ENCODE measurements around the gene OXT.
A peak's percentile ranks its signal among the peaks of the same experiment; 100 is the strongest.

OXT gene

GRCh38 chr20:3101251-3101650 is 29.8 kb downstream of the OXT start:
- Histone ChIP-seq H3K27me3 (replicated peaks; ENCODE audit: control insufficient read depth, insufficient read depth, low read length, poor library complexity, severe bottlenecking) (no peaks in the 10 kb centered on the region), H3K4me1 (ENCODE audit: control insufficient read depth, insufficient read depth, low read length, poor library complexity, severe bottlenecking) (peaks cover 8% of the 10 kb centered on the region), H3K9me3 (ENCODE audit: control insufficient read depth, low read length) (no peaks in the 10 kb centered on the region), H3K27ac (ENCODE audit: insufficient read depth, low read length, poor library complexity, severe bottlenecking) (no peak overlapping the region), H3K36me3 (ENCODE audit: control insufficient read depth, insufficient read depth, low read length) (no peaks in the 10 kb centered on the region), H3K4me3 (ENCODE audit: insufficient read depth, low read depth, low read length, poor library complexity, severe bottlenecking) (no peak overlapping the region)
- DNase-seq: no peak

- Histone ChIP-seq H3K4me3 (ENCODE audit: insufficient read depth, low read depth, low read length, poor library complexity, severe bottlenecking) (no peak overlapping the region), H3K4me1 (ENCODE audit: control insufficient read depth, insufficient read depth, low read length, poor library complexity, severe bottlenecking) (peaks cover 8% of the 10 kb centered on the region), H3K36me3 (ENCODE audit: control insufficient read depth, insufficient read depth, low read length) (peaks cover 3% of the 10 kb centered on the region), H3K9me3 (ENCODE audit: control insufficient read depth, low read length) (no peaks in the 10 kb centered on the region), H3K27ac (ENCODE audit: insufficient read depth, low read length, poor library complexity, severe bottlenecking) (no peak overlapping the region), H3K27me3 (replicated peaks; ENCODE audit: control insufficient read depth, insufficient read depth, low read length, poor library complexity, severe bottlenecking) (no peaks in the 10 kb centered on the region)
- DNase-seq: peak in 2 of 3 donors; percentile 16 to 24
Measured at GRCh38 chr20:3101737-3102574, 30.5 kb downstream of the OXT start.

- no peaks in the 10 kb centered on the region for H3K9me3 ChIP-seq (ENCODE audit: control insufficient read depth, low read length)
- peaks cover 7% of the 10 kb centered on the region for H3K36me3 ChIP-seq (ENCODE audit: control insufficient read depth, insufficient read depth, low read length)
- H3K4me1 ChIP-seq (ENCODE audit: control insufficient read depth, insufficient read depth, low read length, poor library complexity, severe bottlenecking): peaks cover 8% of the 10 kb centered on the region
- no peak overlapping the region for H3K27ac ChIP-seq (ENCODE audit: insufficient read depth, low read length, poor library complexity, severe bottlenecking)
- no peak overlapping the region for H3K4me3 ChIP-seq (ENCODE audit: insufficient read depth, low read depth, low read length, poor library complexity, severe bottlenecking)
- H3K27me3 ChIP-seq (replicated peaks; ENCODE audit: control insufficient read depth, insufficient read depth, low read length, poor library complexity, severe bottlenecking): no peaks in the 10 kb centered on the region
- no peak for DNase-seq
Measured at GRCh38 chr20:3102575-3103368, 31.4 kb downstream of the OXT start.

GRCh38 chr20:3103369-3104032 is 32.1 kb downstream of the OXT start:
- Histone ChIP-seq H3K27me3 (replicated peaks; ENCODE audit: control insufficient read depth, insufficient read depth, low read length, poor library complexity, severe bottlenecking) (no peaks in the 10 kb centered on the region), H3K36me3 (ENCODE audit: control insufficient read depth, insufficient read depth, low read length) (peaks cover 8% of the 10 kb centered on the region), H3K4me1 (ENCODE audit: control insufficient read depth, insufficient read depth, low read length, poor library complexity, severe bottlenecking) (peaks cover 8% of the 10 kb centered on the region), H3K9me3 (ENCODE audit: control insufficient read depth, low read length) (no peaks in the 10 kb centered on the region), H3K27ac (ENCODE audit: insufficient read depth, low read length, poor library complexity, severe bottlenecking) (no peak overlapping the region), H3K4me3 (ENCODE audit: insufficient read depth, low read depth, low read length, poor library complexity, severe bottlenecking) (no peak overlapping the region)
- DNase-seq: no peak

- H3K27me3 ChIP-seq (replicated peaks; ENCODE audit: control insufficient read depth, insufficient read depth, low read length, poor library complexity, severe bottlenecking): no peaks in the 10 kb centered on the region
Measured at GRCh38 chr20:3105256-3106137, 34.1 kb downstream of the OXT start.

GRCh38 chr20:3106185-3106584 is 34.8 kb downstream of the OXT start:
- no peak overlapping the region for H3K27ac ChIP-seq (ENCODE audit: insufficient read depth, low read length, poor library complexity, severe bottlenecking)
- DNase-seq: no peak
- H3K4me1 ChIP-seq (ENCODE audit: control insufficient read depth, insufficient read depth, low read length, poor library complexity, severe bottlenecking): peaks cover 8% of the 10 kb centered on the region
- H3K9me3 ChIP-seq (ENCODE audit: control insufficient read depth, low read length): no peaks in the 10 kb centered on the region
- no peak overlapping the region for H3K4me3 ChIP-seq (ENCODE audit: insufficient read depth, low read depth, low read length, poor library complexity, severe bottlenecking)
- H3K36me3 ChIP-seq (ENCODE audit: control insufficient read depth, insufficient read depth, low read length): peaks cover 27% of the 10 kb centered on the region
- no peaks in the 10 kb centered on the region for H3K27me3 ChIP-seq (replicated peaks; ENCODE audit: control insufficient read depth, insufficient read depth, low read length, poor library complexity, severe bottlenecking)

More at GRCh38 chr20:3105256-3106137, 34.1 kb downstream of the OXT start:
- Histone ChIP-seq H3K27ac (ENCODE audit: insufficient read depth, low read length, poor library complexity, severe bottlenecking) (no peak overlapping the region), H3K9me3 (ENCODE audit: control insufficient read depth, low read length) (no peaks in the 10 kb centered on the region), H3K36me3 (ENCODE audit: control insufficient read depth, insufficient read depth, low read length) (peaks cover 27% of the 10 kb centered on the region), H3K4me1 (ENCODE audit: control insufficient read depth, insufficient read depth, low read length, poor library complexity, severe bottlenecking) (peaks cover 8% of the 10 kb centered on the region), H3K4me3 (ENCODE audit: insufficient read depth, low read depth, low read length, poor library complexity, severe bottlenecking) (no peak overlapping the region)
- DNase-seq: no peak

- Histone ChIP-seq H3K27me3 (replicated peaks; ENCODE audit: control insufficient read depth, insufficient read depth, low read length, poor library complexity, severe bottlenecking) (no peaks in the 10 kb centered on the region), H3K36me3 (ENCODE audit: control insufficient read depth, insufficient read depth, low read length) (peaks cover 27% of the 10 kb centered on the region), H3K4me3 (ENCODE audit: insufficient read depth, low read depth, low read length, poor library complexity, severe bottlenecking) (no peak overlapping the region), H3K9me3 (ENCODE audit: control insufficient read depth, low read length) (no peaks in the 10 kb centered on the region), H3K27ac (ENCODE audit: insufficient read depth, low read length, poor library complexity, severe bottlenecking) (no peak overlapping the region), H3K4me1 (ENCODE audit: control insufficient read depth, insufficient read depth, low read length, poor library complexity, severe bottlenecking) (peaks cover 5% of the 10 kb centered on the region)
- DNase-seq: no peak
Measured at GRCh38 chr20:3106658-3107463, 35.4 kb downstream of the OXT start.

GRCh38 chr20:3107464-3108025 is 36.1 kb downstream of the OXT start:
- Histone ChIP-seq H3K27me3 (replicated peaks; ENCODE audit: control insufficient read depth, insufficient read depth, low read length, poor library complexity, severe bottlenecking) (no peaks in the 10 kb centered on the region), H3K4me1 (ENCODE audit: control insufficient read depth, insufficient read depth, low read length, poor library complexity, severe bottlenecking) (no peaks in the 10 kb centered on the region), H3K9me3 (ENCODE audit: control insufficient read depth, low read length) (no peaks in the 10 kb centered on the region), H3K36me3 (ENCODE audit: control insufficient read depth, insufficient read depth, low read length) (peaks cover 27% of the 10 kb centered on the region), H3K4me3 (ENCODE audit: insufficient read depth, low read depth, low read length, poor library complexity, severe bottlenecking) (no peak overlapping the region), H3K27ac (ENCODE audit: insufficient read depth, low read length, poor library complexity, severe bottlenecking) (no peak overlapping the region)
- no peak for DNase-seq
